Stimulated activated CD8-positive, alpha-beta memory T cell treated with anti-CD3 and anti-CD28 coated beads, Interleukin-12 subunit alpha, Interleukin-12 subunit beta, amount 100 ng/mL, for 1 hour (primary cell): Measurements from ENCODE around the gene RNF166.
"Not testable (repeated sequence)": the region's sequence is repeated elsewhere in the genome, so short reads cannot be mapped to it uniquely, and the experiment has no call there.

ENCODE experiments used
- DNase-seq: peaks from one replicate; pipeline ENCODE4 v3.0.0-alpha.2; 2020; ENCODE audit warnings: low read depth

RNF166 gene

DNA sequence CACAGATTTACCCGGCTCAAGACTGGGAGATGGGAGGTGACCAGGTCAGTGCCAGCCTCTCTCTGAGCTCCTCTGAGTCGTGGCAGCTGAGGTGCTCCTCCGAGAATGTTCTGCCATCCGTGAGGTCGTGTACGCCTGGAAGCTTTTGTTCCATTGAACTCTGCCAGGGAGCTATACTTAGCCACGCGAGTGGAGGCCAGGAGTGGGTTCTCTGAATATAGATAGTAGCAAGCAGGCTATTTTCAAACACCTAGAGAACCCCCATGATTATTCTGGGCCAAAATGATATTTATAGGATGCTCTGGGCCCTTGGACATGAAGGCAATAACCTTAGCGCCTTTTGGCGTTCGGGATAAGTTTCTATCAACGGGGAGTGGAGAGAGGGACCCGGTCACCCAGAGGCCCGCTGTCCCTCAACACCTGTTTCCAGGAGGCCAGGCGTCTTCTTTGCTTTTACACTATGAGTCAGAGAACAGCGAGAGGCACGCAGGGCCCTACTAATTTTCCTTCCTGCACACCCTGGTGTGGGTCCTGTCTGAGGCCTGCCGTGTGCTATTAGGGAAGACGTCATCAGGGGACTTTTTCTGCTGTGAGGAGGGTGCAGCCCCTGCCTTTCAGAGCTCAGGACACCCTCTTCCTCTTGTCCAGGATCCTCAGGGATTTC, 32.4 kb downstream of the RNF166 start:
- no peak for DNase-seq

DNA sequence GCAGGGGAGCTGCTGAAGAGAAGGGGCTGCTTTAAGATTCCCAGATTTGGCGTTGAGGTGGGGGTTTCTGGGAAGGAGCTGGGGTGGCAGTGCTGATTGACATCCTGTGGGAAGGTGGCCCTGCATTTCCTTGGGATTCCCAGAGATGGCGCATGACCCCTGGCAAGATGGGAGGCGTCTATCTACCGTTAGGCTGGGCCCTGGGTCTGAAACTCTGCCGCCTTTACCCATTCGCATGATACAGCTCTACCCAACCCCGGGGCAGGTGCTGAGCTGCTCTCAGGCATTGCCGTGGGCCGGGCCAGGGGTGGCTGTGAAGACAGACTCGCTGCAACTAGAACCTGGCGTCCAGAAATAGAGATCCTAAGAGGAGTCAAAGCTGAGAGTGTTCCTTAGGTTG, 33.4 kb downstream of the RNF166 start:
- DNase-seq, result no peak

DNA sequence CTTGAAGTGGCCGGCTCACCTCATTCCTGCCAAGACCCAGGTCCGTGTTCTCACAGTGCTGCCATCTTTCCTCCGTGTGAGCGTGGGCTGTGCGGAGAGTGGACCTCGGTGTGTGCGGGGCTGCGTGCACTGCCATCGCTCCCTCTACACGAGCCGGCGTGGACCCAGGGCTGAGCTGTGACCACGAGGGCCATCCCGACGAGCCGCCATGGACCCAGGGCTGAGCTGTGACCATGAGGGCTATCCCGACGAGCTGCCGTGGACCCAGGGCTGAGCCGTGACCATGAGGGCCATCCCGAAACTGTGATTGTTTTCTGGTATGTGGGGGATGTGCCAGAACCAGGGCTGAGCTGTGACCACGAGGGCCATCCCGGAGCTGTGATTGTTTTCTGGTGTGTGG, 34.4 kb downstream of the RNF166 start:
- no peak for DNase-seq

DNA sequence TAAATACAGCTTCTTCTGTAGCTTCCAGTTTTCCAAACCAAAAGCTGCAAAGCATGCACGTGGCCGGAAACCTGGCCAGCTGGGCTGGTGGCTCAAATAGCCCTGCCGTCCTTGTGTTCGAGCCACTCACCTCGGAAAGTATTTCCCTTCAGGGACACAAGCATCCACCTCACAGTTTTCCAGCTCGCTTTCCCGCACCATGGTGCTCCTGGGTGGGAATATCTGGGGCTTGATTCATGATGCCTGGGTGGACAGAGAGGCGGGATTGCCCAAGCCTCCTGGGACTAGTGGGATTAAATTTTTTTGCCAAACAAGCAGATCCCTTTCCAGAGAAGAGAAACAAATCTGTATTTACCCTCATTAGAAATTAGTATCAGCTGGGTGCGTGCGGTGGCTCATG, 36.2 kb downstream of the RNF166 start:
- no peak for DNase-seq

DNA sequence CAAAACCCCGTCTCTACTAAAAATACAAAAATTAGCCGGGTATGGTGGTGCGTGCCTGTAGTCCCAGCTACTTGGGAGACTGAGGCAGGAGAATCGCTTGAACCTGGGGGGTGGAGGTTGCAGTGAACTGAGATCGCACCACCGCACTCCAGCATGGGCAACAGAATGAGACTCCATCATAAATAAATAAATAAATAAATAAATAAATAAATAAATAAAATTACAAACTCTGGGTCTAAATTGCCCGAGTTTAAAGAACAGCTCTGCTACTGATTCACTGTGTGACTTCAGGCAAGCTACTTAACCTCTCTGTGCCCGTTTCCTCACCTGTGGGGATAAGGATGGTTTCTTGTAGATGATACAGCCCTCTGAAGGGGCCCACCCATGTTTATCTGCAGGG, 36.7 kb downstream of the RNF166 start:
- not testable (repeated sequence) for DNase-seq

DNA sequence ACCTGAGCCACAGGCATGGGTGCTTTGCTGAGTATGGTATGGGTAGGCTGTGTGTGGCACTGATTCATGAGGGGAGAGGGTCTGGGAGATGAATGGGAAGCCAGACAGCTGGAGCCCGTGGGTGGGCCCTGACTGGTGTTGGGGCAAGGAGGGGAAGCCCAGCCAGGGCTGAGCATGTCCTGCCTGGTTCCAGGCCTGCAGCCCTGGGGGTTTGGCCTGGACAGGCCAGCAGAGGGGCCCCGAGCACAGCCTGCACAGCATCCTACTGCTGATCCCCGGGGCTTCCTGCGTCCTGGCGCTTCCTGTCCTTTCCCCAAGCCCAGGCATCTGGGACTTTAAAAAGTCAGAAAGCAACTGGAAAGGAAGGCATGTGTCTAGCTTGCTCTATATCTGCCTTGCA, 38.7 kb downstream of the RNF166 start:
- no peak for DNase-seq

DNA sequence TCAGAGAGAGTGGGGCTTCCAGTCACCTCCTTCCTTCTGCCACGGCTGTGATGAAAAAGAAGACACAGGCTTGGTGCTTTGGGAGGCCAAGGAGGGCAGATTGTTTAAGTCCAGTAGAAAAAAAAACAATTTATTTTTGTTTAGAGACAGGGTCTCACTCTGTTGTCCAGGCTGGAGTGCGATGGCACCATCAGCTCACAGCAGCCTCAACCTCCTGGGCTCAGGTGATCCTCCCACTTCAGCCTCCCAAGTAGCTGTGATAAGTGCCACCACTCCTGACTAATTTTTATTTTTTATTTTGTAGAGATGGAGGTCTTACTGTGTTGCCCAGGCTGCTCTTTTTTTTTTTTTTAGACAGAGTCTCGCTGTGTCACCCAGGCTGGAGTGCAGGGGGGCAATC, 40.6 kb downstream of the RNF166 start:
- DNase-seq, result no peak

DNA sequence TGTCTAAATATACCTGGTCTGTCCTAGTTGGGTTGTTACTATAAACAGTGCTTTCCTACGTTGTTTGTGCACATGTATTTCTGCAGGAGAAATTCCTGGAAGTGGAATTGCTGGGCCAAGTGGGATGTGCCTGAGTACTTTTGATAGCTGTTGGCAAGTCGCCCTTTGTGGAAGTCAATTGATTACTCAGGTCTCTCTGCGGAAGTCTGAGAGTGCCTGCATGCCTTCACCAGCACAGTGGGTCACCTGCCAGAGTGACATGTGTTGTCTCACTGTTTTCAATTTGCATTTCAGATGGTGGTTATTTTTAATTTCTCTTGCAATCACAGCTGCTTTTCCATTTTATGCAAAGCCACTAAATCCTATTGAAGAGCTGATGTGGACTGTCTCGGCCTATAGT, 41.1 kb downstream of the RNF166 start:
- DNase-seq, result no peak

DNA sequence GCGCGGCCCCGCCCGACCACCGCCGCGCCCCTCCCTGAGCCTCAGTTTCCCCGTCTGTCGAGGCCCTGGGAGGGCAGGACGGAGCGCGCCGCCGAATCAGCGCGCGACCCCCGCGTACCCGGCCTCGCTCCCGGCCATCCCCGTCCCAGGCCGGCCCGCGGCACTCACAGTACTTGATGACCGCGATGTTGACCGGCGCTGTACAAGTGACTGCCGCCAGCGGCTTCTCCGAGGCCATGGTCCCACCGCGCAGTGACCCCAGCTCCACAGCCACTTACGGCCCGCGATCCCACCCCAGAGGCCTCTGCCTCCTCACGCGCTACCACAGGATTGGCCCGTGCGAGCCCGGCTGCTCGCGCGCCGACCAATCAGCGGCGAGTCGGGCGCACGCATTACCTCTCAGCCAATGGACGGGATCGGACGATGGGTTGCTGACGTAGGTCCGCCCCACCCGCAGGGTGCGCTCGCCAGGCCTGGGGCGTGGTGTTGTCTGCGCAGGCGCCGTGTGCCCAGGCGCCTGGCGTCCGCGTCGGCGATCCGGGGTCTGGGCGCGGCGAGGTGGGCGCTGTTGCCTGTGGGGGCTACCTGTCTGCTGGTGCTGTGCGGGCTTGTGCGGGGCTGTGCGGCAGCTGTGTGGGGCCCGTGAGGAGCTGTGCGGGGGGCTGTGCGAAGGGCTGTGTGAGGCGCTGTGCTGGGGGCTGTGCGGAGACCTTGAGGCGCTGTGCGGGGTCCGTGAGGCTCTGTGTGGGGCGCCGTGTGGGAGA, 43.2 kb downstream of the RNF166 start, which contains the start of gene MVD:
Gene MVD, minus strand, starts transcription at position 249 of the 764 bp plus-strand sequence. Its CDS starts 11 bp downstream, at position 238.
- DNase-seq, result peak; percentile 90

DNA sequence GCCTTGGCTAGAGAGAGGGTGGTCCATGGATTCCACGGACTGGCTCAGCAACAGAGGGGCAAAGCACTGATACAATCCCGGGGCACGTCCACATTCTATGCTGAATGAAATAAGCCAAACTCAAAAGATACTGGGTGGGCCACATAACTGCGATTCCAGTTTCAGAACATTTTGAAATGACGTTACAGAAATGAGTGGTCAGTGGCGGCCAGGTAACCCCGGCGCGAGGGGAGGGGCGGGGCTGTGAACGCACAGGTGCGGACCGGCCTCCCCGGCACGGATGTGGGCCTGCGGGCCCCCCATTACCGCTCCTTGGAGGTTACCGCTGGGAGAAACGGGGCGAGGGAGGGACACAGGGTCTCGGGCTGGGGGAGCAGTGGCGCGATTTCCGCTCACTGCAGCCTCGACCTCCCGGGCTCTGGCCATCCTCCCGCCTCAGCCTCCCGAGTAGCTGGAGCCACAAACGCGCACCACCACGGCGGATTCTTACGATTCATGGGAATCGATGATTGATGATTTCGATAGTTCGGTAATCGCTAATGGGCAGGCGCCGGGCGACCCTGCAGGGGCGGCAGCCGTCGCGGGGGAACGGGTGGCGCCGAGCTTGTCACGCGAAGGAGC, 43.9 kb downstream of the RNF166 start:
- DNase-seq, result no peak

DNA sequence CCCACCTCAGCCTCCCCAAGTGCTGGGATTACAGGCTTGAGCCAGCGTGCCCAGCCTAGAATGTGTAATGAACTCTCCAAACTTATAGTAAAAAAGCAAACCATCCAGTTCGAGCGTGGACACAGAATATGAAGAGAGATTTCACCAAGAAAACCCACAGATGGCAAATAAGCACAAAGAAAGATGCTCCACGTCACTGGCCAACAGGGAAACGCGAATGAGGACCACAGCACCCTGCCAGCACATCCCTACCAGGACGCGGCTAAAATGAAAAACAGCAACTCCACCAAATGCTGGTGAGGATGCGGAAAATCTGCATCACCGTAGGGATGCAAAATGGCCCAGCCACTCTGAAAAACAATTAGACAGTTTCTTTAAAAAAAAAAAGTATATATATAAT, 44.7 kb downstream of the RNF166 start:
- DNase-seq, result no peak

DNA sequence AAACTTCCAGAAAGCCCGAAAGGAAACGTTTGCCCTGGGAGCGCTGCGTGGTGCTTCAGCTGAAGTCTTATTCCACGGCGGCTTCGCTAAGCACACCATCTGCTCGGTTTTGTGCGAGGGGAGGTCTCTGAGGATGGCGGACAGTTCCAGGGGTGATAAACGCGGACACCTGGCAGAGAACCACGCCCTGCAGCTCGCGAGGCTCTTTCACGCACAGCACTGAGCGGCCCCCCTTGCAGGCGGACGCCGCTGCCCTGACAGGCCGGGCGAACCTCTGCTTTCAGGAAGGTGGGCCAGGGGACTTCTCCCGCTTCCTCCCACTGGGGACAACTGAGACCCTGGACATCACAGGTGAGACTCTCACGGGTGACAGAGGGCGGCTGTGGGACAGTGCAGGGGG, 47.0 kb downstream of the RNF166 start:
- no peak for DNase-seq

DNA sequence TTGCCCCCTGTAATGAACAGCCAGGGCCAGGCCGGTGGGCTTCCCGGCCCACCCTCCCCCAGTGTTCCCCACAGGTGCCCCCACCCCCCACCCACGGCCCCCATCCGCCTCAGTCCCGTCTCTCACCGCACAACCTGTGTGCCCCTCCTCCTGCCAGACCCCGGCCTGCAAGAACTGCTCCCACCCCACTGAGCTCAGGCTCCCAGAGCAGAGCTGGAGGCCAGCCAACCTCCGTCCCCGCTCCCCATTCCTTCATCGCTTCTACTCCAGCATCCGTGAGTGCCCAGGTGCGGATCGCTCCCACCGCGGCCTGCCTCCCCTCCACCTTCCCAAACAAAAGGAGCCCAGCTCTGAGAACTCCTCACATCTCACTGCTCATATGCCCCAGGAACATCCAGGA, 47.5 kb downstream of the RNF166 start:
- DNase-seq, result no peak

DNA sequence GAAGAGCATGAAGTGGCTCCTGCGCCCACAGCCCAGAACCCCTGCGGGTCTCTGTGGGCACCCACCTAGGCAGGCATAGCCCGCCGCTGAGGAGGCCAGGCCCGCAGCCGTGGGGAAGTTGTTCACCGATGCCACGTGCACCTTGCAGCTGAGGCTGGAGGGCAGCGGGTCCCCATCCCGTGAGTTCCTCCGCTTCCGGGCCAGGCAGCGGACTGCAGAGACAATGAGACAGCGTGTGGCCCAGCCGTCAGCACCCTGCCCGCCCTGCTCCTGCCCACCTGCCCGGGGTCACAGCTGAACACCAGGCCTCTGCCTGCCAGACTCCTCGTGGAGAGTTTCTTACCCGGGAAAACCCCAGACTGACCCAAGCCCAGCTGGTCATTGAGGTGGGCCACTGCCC, 48.8 kb downstream of the RNF166 start:
- no peak for DNase-seq

DNA sequence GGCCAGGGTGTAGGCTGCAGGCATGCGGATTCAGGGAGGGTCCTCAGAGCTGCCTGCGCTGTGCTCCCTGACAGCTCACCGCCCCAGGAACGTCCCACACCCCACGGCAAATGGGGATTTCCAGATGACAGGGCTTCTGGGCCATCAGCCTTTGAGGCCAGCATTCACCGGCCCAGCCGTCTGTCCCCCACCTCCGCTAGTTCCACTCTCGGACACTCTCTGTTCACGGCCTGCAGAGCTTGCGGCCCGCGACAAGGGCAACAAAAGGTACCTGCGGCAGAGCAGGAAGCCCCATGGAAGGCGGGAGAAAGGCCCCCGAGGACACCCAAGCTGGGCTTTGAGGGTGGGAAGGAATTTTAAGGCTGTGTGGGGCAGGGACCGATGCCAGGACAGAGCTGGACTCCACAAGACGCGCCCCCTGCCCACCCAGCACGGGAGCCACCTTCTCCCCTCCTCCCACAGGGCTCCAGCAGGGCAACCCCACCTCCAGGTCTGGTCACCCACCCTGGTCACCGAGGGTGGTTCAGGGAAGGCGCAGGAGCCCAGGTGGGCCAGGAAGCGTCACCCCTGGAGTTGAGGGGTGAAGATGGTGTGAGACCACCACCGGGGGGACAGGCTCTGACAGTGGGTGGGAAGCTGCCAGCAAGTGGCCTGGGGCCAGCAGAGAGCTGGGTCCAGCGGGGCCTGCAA, 49.8 kb downstream of the RNF166 start:
- DNase-seq, result no peak

DNA sequence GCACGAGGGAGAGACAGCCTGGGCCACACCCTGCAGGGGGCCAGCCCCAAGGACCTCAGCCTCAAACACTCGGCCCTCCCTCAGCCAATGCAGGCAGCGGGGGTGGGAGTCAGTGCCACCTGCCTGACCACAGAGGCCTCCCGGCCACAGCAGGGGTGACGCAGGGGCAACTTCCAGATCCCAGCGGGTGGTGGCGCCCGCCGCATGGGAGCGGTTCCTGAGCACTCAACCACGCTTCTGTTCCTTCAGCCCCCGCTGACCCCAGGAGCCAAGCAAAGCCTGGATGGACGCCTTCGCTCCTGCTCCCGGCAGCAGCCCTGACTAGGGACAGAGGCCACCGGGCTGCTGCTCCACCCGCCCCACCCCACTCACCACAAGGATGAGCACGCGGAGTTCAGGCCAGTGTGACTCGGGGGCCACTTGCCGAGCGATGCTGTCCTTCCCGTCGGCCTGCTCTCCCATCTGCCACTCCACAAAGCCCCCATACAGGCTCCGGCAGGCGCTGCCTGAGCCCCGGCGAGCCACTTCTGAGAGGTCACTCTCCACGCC, 50.4 kb downstream of the RNF166 start:
- DNase-seq, result no peak

DNA sequence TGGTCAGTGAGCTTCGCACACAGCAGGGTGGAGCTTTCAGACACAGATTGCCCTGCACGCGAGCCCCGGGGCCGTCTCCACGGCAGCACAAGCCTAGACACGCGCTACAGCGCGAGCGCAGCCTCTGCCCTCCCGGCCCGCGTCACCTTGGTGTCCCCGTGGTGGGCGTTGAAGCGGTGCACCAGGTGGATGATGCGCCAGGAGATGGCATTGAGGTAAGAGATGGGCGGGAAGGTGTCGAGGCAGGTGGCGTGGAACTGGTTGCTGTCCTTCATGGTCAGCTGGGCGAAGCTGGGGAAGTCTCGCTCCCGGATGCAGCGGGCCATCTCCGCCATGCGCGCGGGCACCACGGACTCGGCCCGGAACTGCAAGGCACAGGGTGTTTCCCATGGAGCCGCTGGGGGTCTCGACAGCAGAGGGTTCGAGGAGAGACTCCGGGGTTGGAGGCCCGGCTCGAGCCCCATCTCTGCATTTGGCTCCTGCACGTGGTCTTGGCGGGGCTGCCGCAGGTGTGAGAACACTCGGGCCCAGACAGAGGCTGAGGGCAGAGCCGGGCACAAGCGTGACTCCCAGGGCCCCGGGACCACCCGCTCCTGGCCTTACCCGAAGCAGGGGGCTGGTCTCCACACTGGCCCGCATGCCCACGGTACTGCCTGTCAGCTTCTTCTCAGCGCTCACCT, 51.0 kb downstream of the RNF166 start:
- DNase-seq, result no peak

DNA sequence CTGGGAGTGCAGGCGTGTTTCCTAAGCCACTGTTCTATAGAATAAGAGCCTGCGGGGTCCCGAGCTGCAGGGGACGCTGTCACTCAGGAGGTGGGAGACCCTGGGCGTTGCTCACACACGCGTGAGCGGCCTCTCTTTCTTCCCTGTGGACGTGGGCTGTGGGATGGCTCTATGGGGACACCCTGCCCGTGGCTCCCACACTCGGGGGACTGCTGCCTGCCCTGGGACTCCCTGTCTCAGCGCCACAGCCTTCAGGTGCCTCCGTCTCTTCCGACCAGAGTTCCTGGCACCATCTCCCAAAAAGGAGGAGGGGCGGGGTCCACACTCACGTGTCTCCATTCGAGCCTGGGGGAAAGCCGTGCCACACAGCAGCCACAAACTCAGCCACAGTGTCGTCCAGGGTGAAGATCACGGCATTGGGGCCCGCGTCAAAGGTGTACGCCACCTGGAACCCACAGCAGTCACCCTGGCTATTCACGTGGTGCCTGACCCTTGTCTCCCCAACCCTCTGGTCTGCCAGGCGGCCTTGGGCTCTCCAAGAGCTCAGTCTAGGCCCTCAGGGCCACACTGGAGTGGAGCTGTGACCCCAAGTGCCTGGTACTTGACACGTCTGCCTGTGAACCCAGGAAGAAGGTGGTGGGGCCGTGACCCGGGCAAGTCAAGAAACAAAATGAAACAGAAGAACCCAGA, 51.7 kb downstream of the RNF166 start:
- no peak for DNase-seq

DNA sequence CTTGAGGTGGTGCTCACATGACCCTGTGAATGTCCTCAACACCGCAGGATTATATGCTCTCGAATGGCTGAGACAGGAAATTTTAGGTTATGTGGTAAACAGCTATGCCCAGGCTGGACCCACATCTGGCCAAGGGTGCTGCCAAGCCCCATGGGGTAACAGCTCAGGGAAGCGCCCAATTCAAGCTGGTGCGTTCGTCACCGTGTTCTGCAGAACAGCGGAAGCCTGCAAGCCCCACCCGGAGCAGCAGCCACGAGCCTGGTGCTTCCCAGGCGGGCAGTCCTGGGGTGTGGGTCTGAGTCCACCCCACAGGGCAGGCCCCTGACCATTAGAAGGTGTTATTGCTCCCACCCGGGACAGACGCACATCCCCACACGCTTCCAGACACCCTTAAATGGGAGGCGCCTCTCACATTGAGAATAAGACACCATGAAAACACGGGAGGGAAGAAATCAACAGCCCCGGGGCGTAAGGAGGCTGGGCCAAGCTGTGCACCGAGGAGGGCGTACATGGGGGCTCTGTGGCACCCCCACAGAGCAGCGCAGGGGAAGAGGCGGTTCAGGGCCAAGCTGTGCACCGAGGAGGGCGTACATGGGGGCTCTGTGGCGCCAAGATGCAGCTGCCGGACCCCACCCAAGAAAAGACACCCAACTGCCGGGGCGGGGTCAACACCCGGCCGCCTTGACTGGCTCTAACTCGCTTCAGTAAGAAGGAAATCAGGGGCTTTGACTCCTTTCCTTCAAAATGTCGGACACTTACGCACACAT, 52.4 kb downstream of the RNF166 start:
- no peak for DNase-seq

DNA sequence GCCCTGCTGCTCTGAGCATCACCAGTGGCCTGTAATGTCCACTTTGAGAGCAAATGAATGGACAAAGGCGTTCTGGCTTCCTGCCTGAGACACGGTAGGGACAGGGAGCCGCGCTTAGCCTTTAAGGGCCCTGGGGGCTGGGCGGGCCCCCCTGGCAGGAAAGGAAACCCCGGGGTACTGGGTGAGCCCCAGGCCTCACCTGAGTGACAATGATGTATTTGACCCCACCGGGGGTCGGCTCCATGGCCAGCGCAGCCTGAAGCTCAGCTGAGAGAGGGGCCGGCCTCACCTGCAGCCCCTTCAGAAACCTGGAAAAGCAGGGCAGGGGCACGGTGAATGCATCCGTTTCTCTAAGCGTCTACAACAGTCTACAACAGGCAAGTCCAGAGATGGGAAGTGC, 53.1 kb downstream of the RNF166 start:
- DNase-seq, result no peak

DNA sequence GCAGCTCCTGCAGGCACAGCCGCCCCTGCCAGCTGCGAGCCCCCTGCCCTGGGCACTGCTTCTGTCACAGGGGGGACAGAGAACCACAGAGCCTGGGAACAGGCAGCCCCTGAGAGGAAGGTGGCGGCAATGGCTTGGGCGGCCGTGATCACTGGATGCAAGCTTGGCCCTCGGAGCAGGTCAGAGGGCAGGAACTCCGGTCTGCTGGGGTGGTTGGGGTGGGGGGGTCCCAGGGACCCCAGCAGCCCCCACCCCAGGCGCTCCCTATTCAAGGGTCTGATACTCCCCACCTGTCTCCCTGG, 53.5 kb downstream of the RNF166 start:
- DNase-seq, result no peak
